Pons (tissue), 1 donor: ENCODE results near the gene ITGB7.

Experiments used
- DNase-seq: peaks from one replicate; pipeline ENCODE4 v3.0.0-alpha.2; 2016; ENCODE audit warnings: low spot score

Gene ITGB7

DNA sequence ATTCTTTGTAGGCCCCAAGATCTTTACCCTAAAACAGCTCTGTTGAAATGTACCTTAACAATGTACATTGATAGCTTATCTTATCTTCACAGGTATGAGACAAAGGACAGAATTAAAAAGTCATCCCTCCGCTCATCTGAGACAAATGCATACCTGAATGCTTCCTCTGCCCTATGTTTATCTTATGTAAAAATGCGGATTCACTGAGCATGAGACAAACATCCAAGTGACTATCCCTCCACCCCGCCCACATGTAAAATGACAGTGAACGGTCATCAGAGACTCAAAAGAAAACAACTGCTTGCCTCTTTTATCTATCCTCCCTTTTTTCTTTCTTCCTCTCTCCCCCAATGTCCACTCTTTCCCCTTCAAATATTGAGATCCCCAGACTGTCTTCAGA, 63.7 kb downstream of the ITGB7 start:
- DNase-seq: no peak
